Activated naive CD4-positive, alpha-beta T cell treated with anti-CD3 and anti-CD28 coated beads for 36 hours (primary cell): ENCODE results near the gene COX19. TPM values are rescaled to one million over a fixed set of nuclear protein-coding genes. Genes with fewer than 3 reads are reported as not detected.

Source experiments
- CTCF ChIA-PET: fragments of 350-600 bp; sonication (Branson Sonifier 250); formaldehyde crosslinking; loops from one replicate; lab custom pipeline; 2021; ENCODE audit warnings: antibody characterized with exemption; lab: Charles Lee
- DNase-seq: peaks from one replicate; pipeline ENCODE4 v3.0.0-alpha.2; 2020
- H3K27ac Mint-ChIP-seq: one replicate; pipeline ENCODE4 v1.8.0; 2021; ENCODE audit warnings: mild to moderate bottlenecking, mixed read lengths
- H3K27me3 Mint-ChIP-seq: one replicate; pipeline ENCODE4 v1.8.0; 2021; ENCODE audit warnings: low read depth, mixed read lengths
- H3K36me3 Mint-ChIP-seq: one replicate; pipeline ENCODE4 v1.8.0; 2021; ENCODE audit warnings: low read depth, mixed read lengths
- H3K4me1 Mint-ChIP-seq: one replicate; pipeline ENCODE4 v1.8.0; 2021; ENCODE audit warnings: low read depth, mixed read lengths
- H3K4me3 Mint-ChIP-seq: one replicate; pipeline ENCODE4 v1.8.0; 2021; ENCODE audit warnings: mild to moderate bottlenecking, moderate library complexity, mixed read lengths
- H3K9me3 Mint-ChIP-seq: one replicate; pipeline ENCODE4 v1.8.0; 2021; ENCODE audit warnings: mixed read lengths
- intact Hi-C: fragments of 100-400 bp; cut with micrococcal nuclease; formaldehyde crosslinking; loops from one replicate; pipeline ENCODE4 v1.15.1; 2023
- microRNA-seq: library from miRNA; unstranded; fragments of <30 nt; microRNA quantifications from one replicate; pipeline ENCODE4 v1.2.0, GENCODE V29; 2022; ENCODE audit warnings: borderline microRNAs expressed, borderline replicate concordance
- total RNA-seq, 2 experiments: library from RNA; stranded (reverse); gene quantifications; one replicate each; pipeline ENCODE4 v1.2.3, GENCODE V29; 2021

The COX19 gene
- total RNA-seq, 2 experiments from 2014 or later = 12.6 to 15.2 TPM

- Mint-ChIP-seq H3K36me3 (no peaks in the 10 kb centered on the region), H3K9me3 (no peaks in the 10 kb centered on the region), H3K4me3 (no peak overlapping the region), H3K27ac (no peak overlapping the region), H3K27me3 (no peaks in the 10 kb centered on the region), H3K4me1 (peaks cover 30% of the 10 kb centered on the region)
- CTCF ChIA-PET = interaction anchor here (0.7 kb wide), 1 partner anchor 10 kb away, joined by 3 read pairs; no protein-coding TSS in a partner anchor
- DNase-seq = no peak
- intact Hi-C loops = no loop called here
Observed at GRCh38 chr7:918441-919113, 56.8 kb downstream of the COX19 start.

GRCh38 chr7:918118-918425, 57.3 kb downstream of the COX19 start:
- Mint-ChIP-seq H3K36me3 (no peaks in the 10 kb centered on the region), H3K27me3 (no peaks in the 10 kb centered on the region), H3K27ac (no peak overlapping the region), H3K4me3 (no peak overlapping the region), H3K9me3 (no peaks in the 10 kb centered on the region), H3K4me1 (peaks cover 25% of the 10 kb centered on the region)
- DNase-seq = no peak
- intact Hi-C loops = no loop called here
- CTCF ChIA-PET = interaction anchor here (0.7 to 0.8 kb wide), 2 partner anchors 8 to 9 kb away, joined by 3 read pairs; no protein-coding TSS in a partner anchor

- H3K36me3 Mint-ChIP-seq = no peaks in the 10 kb centered on the region
- H3K4me3 Mint-ChIP-seq = no peak overlapping the region
- no peaks in the 10 kb centered on the region for H3K9me3 Mint-ChIP-seq
- no peak for DNase-seq
- intact Hi-C loops = no loop called here
- H3K4me1 Mint-ChIP-seq = peaks cover 20% of the 10 kb centered on the region
- CTCF ChIA-PET = interaction anchor here (0.7 to 0.8 kb wide), 2 partner anchors 8 kb away, joined by 3 read pairs; no protein-coding TSS in a partner anchor
- no peaks in the 10 kb centered on the region for H3K27me3 Mint-ChIP-seq
- H3K27ac Mint-ChIP-seq = no peak overlapping the region
Observed at GRCh38 chr7:917255-918117, 57.9 kb downstream of the COX19 start.

GRCh38 chr7:916291-916941, 58.9 kb downstream of the COX19 start:
- H3K4me1 Mint-ChIP-seq = peaks cover 14% of the 10 kb centered on the region
- intact Hi-C loops = no loop called here
- H3K4me3 Mint-ChIP-seq = no peak overlapping the region
- H3K27ac Mint-ChIP-seq = no peak overlapping the region
- CTCF ChIA-PET = no interaction called here
- no peak for DNase-seq
- no peaks in the 10 kb centered on the region for H3K27me3 Mint-ChIP-seq
- no peaks in the 10 kb centered on the region for H3K36me3 Mint-ChIP-seq
- H3K9me3 Mint-ChIP-seq = no peaks in the 10 kb centered on the region

Small RNA genes within 50 kb of the gene (microRNA-seq; reads per million reads assigned to microRNA genes)
- gene MIR339 = 1,093 reads per million, percentile 84 among the genes with 10 or more reads in this experiment

Other genes with a start within 250 kb of the COX19 start
- 10 to 100 TPM; 26.2 to 27.5 TPM for gene DNAAF5, start 248.8 kb downstream of the COX19 start, total RNA-seq
- gene PRKAR1B, start 248.3 kb downstream of the COX19 start, total RNA-seq = 10 to 100 TPM; 15.5 to 15.8 TPM
- gene SUN1, start 143.1 kb downstream of the COX19 start, total RNA-seq = 10 to 100 TPM; 67.8 to 74.4 TPM
- gene GET4, start 99.0 kb downstream of the COX19 start, total RNA-seq = 10 to 100 TPM; 19.3 to 20.2 TPM
- 1 to 10 TPM; 8.0 to 9.9 TPM for gene ADAP1, start 20.9 kb downstream of the COX19 start, total RNA-seq
- not detected for gene CYP2W1, start 7.6 kb upstream of the COX19 start, total RNA-seq
- gene GPR146, start 69.0 kb upstream of the COX19 start, total RNA-seq = under 1 TPM; 0.57 to 0.62 TPM
- not detected for gene GPER1, start 112.6 kb upstream of the COX19 start, total RNA-seq
- gene ZFAND2A, start 184.6 kb upstream of the COX19 start, total RNA-seq = 10 to 100 TPM; 19.1 to 20.7 TPM